ENCODE measurements around the gene ENAH.

DNA sequence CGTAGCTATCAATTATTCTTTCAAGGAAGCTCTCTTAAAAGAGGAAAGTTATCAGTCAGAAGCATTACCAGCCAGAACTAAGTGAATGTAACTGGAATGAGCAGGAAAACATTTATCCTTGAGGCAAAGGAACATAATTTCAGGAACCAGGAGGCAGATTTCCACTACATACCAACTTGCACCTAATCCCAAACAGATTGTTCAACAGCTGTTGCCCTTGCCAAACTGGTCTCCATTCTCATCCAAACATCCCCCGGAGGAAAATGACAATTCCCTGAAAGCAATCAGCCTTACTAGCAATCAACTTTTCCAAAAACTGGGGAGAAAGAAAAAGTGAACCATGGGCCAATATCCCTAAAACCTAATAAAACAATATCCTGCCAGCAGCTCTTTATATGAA lies 35.0 kb downstream of the ENAH start:
- TF ChIP-seq ZFX (IDR thresholded peaks at IDR 0.05) (no peak), SRF (IDR thresholded peaks at IDR 0.05; ENCODE audit: low read depth) (no peak), FOSL1 (IDR thresholded peaks at IDR 0.05; ENCODE audit: low read depth) (no peak), POLR2A (IDR thresholded peaks at IDR 0.05; ENCODE audit: borderline replicate concordance, extremely low read depth, insufficient read depth, insufficient read length) (no peak), POLR2AphosphoS5 (IDR thresholded peaks at IDR 0.05; ENCODE audit: low read depth, low read length) (no peak), EZH2 (IDR thresholded peaks at IDR 0.05) (no peak)
- TF ChIP-seq, protein P1, sequence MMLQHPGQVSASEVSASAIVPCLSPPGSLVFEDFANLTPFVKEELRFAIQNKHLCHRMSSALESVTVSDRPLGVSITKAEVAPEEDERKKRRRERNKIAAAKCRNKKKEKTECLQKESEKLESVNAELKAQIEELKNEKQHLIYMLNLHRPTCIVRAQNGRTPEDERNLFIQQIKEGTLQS (IDR thresholded peaks at IDR 0.05): no peak
- TF ChIP-seq, protein P2, sequence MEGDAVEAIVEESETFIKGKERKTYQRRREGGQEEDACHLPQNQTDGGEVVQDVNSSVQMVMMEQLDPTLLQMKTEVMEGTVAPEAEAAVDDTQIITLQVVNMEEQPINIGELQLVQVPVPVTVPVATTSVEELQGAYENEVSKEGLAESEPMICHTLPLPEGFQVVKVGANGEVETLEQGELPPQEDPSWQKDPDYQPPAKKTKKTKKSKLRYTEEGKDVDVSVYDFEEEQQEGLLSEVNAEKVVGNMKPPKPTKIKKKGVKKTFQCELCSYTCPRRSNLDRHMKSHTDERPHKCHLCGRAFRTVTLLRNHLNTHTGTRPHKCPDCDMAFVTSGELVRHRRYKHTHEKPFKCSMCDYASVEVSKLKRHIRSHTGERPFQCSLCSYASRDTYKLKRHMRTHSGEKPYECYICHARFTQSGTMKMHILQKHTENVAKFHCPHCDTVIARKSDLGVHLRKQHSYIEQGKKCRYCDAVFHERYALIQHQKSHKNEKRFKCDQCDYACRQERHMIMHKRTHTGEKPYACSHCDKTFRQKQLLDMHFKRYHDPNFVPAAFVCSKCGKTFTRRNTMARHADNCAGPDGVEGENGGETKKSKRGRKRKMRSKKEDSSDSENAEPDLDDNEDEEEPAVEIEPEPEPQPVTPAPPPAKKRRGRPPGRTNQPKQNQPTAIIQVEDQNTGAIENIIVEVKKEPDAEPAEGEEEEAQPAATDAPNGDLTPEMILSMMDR (IDR thresholded peaks at IDR 0.05 in 2 of 3, conservative IDR thresholded peaks at IDR 0.05 in 1 of 3; ENCODE audit: borderline replicate concordance in 1 of 3, insufficient read depth in 1 of 3, low read depth in 2 of 3, low read length in 2 of 3): no peak
